ENCODE data around the gene UCHL1.
A peak's percentile ranks its signal among the peaks of the same experiment; 100 is the strongest.
"Not testable (repeated sequence)": the region's sequence is repeated elsewhere in the genome, so short reads cannot be mapped to it uniquely, and the experiment has no call there.

The UCHL1 gene

DNA sequence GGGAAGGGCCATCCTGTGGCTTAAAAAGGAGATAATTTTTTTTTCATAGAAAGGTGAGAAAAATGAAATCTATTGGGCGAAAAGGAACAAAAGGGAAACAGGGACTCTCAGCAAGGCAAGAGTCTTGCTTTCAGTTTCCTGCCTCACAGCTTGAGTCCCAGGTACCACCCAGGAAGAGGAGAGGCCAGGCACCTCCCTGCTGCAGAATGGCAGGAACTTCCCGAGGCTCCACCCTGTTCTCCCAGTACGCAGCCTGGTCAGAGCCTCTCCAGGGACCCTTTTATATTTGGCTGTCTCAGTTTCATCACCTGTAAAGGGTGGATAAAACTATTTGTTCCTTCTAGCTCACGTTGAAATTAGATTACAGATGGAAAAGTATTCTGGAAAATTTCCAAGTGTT lies 33.8 kb downstream of the UCHL1 start:
- DNase-seq (ENCODE audit: low spot score) = no peak

DNA sequence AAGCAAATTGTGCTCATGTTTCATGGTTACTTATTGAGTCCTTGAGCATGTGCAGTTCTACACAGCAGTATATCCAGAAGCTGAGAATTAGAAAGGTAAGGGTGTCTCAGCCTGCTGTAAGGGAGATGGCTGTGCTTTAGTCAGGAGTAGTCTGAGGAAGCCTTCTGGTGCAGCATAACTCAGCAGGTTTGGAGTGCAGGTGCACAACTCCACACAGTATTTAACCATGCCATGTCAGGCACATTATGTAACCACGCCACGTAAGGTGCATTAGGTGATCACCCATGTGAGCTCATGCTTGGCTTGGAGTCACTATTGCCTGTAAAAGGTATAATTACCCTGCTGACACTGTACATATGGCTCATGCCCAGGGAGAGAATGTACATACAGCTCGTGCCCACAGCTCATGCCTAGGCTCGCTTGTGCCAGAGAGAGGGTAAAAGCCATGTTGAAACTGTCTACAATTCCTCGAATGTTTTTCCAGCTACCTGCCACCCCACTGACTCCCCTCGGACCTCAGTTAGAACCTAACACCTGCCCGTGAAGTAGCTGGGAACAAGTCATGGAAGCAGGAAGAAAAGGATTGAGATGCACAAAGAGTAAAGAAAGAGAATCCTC lies 37.8 kb downstream of the UCHL1 start:
- peak; percentile 44 for DNase-seq (ENCODE audit: low spot score)

DNA sequence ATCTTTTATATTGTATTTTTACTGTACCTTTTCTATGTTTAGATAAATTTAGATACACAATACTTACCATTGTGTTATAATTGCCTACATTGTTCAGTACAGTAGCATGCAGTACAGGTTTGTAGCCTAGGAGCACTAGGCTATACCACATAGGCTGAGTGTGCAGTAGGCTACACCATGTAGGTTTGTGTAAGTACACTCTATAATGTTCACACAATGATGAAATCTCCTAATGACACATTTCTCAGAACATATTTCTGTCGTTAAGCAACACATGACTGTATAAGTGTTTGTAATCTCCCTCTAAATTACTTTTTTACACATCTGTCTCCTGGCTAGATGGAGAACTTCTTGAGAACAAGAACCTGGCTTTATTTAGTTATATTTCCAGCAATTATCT lies 40.3 kb downstream of the UCHL1 start:
- no peak for DNase-seq (ENCODE audit: low spot score)

DNA sequence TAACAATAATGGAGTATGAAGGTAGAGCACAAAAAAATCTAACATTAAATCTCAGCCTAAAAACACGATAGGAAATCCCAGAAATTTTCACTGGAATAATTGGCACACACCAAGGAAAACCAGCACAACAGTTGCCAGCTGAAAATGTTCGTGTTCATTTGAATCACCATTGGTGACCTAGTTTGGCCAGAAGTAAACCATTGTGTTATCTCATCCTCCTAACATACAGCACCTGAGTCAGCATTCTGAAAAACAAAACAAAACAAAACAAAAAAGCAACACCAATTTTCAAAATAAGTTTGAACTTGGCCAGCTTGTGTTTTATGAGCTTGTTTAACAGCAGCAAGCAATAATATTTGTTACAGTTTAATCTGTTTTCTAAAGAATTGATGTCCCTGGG lies 41.1 kb downstream of the UCHL1 start:
- no peak for DNase-seq (ENCODE audit: low spot score)

DNA sequence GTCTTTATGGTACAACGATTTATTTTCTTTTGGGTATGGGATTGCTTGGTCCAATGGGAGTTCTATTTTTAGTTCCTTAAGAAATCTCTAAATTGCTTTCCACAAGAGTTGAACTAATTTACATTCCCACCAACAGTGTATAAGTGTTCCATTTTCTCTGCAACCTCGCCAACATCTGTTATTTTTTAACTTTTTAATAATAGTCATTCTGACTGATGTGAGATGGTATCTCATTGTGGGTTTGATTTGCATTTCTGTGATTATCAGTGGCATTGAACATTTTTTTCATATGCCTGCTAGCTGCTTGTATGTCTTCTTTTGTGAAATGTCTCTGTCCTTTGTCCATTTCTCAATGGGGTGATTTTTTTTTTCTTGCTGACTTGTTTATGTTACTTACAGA lies 42.8 kb downstream of the UCHL1 start:
- no peak for DNase-seq (ENCODE audit: low spot score)

DNA sequence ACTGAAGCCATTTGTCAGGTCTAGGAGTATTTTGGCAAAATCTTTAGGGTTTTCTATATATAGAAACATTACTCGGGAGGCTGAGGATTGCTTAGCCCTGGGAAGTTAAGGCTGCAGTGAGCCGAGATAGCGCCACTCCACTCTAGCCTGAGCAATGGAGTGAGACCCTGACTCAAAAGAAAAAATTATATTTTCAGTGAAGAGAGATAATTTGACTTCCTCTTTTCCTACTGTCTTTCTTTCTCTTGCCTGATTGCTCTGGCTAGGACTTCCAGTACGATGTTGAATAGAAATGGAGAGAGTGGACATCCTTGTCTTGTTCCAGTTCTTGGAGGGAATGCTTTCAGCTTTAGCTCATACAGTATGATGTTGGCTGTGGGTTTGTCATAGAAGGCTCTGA lies 44.4 kb downstream of the UCHL1 start:
- DNase-seq (ENCODE audit: low spot score) = no peak

DNA sequence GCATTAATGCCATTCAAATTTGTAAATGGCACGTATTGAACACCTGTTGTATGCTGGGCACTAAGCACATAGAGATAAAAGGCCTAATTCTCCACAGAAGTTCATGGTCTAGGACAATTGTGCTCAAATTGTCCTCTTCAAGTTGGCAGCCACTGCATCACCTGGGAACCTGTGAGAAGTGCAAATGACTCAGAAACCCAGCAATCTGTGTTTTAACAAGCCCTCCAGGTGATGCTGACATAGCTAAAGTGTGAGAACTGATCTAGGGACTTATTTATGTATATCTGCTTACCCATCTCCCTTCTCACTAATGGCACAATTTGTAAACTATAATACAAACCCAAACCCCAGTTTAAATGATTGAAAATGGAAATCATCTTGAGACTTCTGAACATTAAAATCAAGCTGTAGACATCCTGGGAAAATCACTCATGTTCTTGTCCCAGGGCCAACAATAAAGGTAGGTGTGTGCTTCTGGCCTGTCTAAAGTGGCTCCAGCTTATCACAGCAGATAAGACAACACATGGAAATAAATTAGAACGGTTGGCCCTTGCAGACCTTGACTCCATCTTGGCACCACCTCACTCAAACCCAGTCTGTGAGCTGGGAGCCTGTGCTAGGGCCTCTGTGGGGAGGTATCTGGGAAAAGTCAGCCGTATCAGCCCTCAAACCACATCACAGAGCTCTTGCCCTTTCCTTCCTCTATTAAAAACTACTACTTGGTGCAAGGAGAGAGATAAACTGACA lies 46.8 kb downstream of the UCHL1 start:
- DNase-seq (ENCODE audit: low spot score) = no peak

DNA sequence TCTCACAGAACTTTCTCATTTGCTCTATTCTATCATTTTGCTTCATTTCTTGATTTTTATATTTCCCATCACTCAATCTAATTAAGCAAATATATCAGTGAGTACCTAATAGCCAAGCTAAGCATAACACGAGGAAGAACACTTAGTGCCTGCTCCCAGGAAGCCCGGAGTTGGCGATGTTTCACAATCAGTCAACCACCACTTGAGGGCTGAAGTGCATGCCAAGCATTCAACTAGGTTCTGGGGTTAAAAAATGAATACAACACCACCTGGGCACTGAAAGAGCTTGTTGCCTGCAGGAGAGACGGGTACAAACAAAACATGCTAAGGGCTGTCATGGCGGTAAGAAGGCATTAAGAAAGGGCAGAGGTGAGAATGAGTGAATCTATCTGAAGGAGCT lies 47.5 kb downstream of the UCHL1 start:
- DNase-seq (ENCODE audit: low spot score) = no peak

DNA sequence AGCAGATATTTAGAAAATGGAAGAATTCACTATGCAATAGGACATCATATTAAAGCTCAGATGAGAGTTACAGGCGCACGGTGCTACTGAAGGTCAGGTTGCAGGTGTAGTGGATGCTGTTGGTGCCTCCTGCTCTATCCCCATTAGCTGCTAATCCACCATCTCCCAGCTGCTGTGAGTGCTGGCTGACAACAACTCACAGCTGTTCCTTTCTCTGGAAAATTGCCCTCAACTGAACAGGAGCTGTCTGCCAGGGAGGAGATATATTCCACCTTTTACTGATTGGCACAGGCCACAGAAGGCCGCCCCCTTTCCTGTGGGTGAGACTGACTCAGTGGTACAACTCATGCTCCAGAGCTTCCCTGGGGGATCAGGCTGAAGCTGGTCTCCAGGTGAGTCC lies 48.7 kb downstream of the UCHL1 start:
- no peak for DNase-seq (ENCODE audit: low spot score)

DNA sequence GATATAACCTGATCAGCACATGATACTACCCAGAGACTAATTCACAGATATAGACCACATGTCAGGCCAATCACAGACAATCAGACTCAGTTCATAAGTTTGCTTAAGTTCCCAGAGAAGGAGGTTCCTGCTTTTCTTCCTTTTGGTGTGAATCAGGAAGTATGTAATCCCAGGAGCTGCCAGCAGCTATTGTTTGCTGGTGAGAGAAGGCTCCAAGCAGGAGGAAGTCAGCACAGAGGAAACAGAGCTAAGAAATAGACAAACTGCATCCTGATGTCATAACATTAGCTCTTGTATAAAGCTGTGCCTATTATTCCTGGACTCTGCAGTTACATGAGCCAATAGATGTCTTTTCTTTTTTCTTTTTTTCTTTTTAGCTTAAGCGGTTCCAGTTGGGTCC lies 50.9 kb downstream of the UCHL1 start:
- no peak for DNase-seq (ENCODE audit: low spot score)

DNA sequence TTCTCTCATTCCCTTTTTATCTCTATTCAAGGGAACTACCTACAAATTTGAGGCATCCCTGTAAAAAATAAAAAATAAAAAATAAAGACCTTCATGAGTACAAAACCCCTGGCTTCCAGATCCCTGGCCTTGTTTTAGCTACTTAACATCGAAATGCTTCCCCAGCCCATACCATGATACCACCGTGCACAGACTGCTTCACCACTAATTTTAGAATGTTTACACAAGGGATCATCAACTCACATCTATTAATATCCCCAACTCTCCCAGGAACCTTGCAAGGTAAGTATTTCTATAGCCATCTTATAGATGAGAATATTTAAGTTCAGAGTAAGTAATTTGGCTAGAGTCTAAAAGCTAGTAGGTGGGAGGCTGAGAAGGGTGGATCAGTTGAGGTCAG lies 51.7 kb downstream of the UCHL1 start:
- no peak for DNase-seq (ENCODE audit: low spot score)

DNA sequence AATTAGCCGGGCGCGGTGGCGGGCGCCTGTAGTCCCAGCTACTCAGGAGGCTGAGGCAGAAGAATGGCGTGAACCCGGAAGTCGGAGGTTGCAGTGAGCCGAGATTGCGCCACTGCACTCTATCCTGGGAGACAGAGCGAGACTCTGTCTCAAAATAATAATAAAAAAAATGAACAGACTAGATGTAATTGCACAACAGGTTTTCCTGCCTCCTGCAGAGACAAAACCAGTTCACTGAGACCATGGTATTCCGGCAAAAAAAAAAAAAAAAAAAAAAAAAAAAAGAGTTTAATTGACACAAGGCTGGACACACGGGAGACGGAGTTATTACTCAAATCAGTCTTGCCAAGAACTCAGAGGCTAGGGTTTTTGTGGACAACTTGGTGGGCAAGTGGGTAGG lies 58.7 kb downstream of the UCHL1 start:
- DNase-seq (ENCODE audit: low spot score) = not testable (repeated sequence)

DNA sequence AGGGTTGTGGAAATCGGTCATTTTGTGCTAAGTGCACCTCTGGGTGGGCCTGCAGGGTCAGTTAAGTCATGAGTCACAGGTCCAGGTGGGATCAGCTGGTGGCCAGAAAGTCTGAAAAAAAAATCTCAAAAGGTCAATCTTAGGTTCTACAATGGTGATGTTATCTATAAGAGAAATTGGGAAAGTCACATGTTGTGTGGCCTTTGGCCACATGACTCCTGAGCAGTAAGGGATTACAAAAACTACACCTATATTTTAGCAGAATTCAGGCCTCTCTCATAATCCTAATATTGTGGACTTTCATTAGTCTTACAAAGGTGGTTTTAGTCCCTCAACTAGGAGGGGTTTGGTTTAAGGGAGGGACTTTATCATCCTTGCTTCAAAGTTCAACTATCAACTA lies 59.1 kb downstream of the UCHL1 start:
- DNase-seq (ENCODE audit: low spot score) = no peak
